HG03565 (cell line): ENCODE results near the gene PURA.

Source experiments
- ATAC-seq: cut with Tn5 transposase; IDR thresholded peaks from one replicate; pipeline ENCODE4 v1.9.1; 2021; ENCODE audit warnings: mild to moderate bottlenecking, moderate library complexity; ENCODE audit not compliant: unreplicated experiment

PURA gene

DNA sequence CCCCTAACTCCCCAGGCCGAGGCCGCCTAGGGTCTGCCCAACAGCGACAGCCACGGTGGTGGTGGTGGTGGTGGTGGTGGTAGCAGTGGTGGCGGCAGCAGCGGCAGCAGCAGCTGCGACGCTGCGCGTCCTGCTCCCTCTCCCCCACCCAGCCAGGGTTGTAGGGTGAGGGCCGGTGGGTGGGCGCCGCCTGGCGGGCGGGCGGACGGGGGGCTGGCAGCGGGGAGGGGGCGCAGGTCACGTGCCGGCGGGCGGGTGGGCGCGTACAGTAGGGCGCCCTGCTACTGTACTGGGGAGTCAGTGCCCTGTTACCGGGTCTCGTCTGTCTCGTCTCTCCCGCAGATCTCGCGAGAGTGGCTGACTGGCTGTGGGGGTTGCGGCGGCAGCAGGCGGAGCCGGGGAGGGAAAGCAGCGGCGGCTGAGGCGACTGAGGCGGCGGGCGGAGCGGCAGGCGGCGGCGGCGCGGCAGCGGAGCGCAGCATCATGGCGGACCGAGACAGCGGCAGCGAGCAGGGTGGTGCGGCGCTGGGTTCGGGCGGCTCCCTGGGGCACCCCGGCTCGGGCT, at the start of gene PURA:
Gene PURA, plus strand, starts transcription at position 411 of the 565 bp plus-strand sequence. Its CDS starts 73 bp downstream, at position 484.
- peak; percentile 83 for ATAC-seq

DNA sequence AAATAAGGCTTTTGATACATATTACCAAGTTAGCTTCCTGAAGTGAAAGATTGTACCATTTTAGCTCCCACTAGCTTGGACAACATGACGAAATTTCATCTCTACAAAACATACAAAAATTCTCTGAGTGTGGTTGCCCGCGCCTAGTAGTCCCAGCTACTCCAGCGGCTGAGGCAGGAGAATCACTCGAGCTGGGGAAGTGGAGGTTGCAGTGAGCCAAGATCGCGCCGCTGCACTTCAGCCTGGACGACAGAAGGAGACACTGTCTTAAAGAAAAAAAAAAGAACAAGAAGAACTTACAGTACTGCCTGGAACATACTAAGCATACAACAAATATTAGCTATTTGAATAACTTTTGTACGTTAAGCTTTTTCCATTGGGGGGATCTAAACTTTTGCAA, 41.1 kb upstream of the PURA start:
- ATAC-seq, result no peak

DNA sequence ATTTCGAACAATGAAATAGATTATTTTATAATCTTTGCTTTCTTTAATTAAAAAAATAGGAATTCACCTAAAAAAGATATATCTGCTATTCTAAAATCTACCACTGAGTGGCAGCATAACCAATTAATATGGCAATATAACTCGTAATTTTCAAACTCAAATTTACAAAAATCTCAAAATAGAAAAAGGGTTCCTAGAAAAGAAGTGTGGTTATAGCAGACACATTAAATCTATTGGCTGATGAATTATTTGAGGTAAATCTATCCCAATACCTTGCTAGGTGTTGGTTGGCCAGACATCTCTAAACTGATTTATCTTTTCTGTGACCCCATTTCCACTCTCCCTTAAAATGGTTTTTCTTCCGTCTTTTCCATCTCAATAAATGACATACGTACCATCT, 40.6 kb upstream of the PURA start:
- ATAC-seq, result no peak

DNA sequence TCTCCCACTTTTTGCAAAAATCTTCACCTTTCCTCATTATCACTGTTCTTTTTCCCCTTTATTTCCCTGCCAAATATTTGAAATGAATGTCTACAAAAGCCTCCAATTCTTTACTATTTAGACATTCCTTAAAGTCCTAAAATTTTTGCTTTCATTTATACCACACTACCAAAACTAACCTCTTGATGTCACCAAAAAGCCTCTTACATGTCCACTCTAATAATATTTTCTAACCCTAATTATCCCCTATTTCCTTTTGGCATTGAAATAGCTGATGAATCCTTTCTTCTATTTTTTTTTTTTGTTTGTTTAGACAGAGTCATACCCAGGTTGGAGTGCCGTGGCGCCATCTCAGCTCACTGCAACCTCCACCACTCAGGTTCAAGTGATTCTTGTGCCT, 38.5 kb upstream of the PURA start:
- ATAC-seq, result no peak

DNA sequence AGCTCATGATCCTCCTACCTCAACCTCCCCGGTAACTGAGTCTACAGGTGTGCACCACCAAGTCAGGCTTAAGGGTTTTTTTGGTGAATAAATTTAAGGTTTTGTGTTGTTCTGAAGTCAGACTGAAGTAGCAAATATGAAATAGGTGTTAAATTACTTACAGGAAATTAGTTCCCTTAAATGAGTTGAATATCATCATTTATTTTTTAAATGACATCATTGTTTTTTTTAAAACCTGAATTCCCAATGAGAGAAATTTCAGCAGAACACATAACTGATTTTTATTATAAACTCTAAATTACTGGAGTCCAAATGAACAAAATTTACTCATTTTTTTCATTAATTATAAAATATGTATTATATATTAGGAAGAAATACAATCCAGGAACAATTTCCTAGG, 37.8 kb upstream of the PURA start:
- no peak for ATAC-seq

DNA sequence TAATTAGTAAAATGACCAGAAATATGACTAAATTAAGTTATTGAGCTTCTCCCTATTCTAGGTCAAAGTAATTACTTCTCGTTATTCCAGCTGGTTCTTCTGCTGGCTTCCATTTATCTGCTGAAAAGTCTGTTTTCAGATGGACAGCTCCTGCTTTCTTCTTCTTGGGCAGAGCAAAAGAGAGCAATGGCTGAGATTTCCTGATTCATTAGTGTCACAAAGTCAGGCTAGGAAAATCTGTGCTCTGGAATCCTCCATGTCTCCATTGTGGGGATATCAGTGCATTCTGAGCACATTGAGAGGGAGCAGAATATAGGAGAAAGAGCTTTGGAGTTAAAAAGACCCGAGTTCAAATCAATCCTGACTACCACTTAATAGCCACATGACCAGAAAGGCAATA, 37.1 kb upstream of the PURA start:
- ATAC-seq, result no peak

DNA sequence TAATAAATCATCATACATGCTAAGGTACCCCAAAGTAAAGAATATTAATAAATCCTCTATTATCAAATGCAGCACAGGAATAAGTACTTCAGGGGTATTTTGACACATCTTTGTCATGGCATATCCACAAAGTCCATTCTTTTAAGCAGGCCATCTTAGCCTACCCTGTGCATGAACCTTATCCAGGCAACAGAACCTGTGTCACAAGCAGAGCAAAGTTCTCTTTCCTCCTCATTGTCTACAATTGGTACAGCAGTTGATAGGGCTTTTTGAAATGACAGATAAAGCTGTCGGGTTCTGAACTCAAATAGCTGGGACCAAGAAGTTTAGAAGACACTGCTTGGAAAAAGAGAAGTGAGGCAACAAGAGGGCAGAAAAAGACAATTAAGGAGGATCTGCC, 30.8 kb upstream of the PURA start:
- ATAC-seq, result no peak

DNA sequence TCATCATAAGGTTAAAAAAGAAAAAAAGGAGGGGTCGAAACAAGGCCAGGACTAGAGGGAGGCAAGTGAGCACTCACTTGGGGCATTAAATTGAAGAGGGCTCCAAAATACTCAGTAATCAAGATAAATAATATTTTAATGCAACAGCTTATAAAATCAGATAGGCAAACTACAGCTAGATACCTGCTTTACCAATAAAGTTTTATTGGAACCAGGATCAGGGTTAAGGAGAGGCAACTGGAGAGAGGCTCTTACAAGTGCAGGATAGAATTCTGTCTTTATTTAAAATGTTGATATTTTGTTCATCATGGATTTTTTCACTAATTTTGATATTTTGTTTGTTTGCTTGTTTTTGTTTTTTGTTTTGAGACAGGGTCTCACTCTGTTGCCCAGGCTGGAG, 30.3 kb upstream of the PURA start:
- ATAC-seq, result no peak

DNA sequence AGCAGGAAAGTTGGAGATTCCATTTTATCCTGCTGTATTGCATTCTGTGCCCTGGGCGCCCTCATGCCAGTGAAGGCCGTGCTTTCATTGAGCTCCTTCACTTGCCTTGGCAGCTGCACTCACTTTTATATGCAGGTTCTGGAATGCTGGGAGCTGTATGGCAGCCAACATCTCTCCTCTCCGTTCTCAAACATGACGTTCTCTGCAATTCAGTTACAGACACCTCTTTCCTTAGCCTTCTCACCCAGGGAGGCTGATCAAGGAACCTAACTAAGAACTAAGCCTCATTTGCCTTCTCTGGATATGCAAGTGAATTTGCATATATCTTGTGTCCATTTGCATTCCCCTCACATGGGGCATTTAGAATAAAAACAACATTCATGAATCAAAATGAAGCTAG, 29.4 kb upstream of the PURA start:
- ATAC-seq, result no peak

DNA sequence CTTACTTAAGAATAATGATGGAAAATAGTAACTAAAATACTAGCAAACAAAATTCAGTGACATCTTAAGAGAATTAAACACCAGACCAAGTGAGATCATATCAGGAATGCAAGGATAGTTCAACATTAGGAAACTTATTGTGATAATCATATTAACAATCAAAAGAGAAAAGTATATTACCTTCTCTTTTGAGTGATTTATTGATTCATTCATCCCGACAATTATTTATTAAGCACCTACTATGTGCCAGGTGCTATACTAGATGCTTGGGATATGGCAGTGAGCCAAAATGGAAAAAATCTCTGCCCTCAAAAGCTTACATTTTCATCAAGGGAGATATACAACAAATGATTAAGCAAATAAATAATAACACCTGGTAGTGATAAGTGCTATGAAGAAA, 23.7 kb upstream of the PURA start:
- no peak for ATAC-seq

DNA sequence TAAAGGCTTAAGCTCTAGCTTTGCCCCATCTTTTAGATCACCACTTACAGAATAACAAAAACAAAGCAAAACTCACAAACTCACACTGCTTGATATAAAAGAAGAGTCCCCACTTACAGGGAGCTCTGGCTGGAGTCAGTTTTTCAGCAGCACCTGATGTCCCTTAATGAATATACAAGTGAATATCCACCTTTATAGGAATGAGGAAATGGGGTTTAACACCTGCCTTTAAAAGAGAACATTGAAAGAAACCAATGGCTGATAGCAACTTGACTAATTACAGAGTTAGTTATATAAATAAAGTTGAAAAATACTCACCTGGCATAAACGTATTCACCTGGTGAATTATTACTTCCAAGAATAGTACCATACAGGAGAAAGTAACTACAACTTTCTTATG, 20.7 kb upstream of the PURA start:
- no peak for ATAC-seq

DNA sequence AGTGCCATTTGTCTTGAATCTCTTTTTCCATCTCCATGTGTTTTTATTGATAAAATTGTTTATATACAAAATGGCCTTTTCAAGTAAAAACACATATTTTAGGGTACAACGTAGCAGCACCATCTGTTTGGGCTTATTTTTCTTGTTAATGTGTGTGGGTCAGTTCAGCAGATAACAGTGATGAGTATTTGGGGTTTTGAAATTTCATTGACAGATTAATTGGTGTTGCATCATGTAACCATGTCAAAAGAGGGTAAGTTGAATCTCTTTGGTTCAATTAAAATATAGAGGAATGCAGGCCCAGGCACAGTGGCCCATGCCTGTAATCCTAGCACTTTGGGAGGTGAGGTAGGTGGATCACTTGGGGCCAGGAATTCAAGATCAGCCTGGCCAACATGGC, 20.0 kb upstream of the PURA start:
- no peak for ATAC-seq

DNA sequence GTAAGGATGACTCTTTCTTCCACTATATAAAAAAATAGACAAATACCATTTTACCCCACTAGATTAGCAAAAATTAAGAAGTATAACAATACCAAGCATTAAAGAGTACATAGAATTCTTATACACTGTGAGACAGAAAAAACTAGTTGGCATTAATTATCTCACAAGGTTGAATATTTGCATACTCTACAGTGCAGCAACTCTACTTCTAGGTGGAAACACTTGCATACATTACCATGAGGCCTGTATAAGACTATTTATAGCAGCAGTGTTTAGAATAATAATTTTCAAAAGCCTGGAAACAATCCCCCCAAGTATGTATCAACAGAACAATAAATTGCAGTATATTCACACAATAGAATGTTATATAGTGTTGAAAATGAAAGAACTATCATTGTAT, 19.0 kb upstream of the PURA start:
- ATAC-seq, result no peak

DNA sequence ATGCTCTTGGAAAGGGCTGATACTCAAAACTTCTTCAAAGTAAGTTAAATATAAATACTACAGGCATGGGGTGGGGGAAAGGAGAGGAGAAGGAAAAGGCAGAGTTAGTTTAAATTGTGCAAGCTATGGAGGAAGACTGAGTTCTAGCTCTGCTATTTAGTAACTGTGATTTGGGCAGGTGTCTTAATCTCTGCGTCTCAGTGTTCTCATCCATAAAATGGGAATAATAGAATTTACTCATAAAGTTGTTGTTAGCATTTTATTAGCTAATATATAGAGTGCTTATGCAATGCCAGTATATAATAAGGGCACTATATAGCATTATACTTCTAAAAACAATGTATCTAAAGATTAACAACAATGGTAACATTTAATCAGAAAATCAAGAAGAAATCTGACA, 12.7 kb upstream of the PURA start:
- no peak for ATAC-seq

DNA sequence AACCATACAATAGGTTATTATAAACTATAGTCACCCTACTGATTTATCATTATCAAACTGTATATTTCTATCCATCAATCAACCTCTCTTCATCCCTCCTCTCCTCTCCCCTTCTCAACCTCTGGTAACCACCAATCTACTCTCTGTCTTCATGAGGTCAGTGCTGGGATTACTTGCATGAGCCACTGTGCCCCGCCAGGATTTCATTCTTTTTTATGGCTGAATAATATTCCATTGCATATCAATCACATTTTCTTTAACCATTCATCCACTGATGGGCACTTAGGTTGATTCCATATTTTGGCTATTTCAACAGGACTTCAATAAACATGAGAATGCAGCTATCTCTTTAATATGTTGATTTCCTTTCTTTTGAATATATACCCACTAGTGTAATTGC, 10.8 kb upstream of the PURA start:
- no peak for ATAC-seq

DNA sequence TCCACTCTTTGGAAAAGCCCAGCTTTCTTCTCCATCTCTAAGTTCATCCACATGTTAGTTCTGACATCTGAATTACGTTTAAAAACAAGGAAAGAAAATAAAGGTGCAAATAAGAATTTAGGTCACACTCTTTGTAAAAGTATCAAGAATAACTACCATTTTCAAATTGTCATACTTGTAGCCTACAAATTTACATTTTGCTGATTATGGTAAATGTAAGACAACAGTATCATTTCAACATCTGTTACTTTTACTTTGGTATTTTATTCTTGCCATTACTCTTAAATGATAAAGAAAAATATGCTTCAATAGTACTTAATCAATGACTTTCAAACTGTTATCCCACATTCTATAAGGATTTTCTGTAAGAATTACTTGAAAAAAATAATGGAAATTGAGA, 9.8 kb upstream of the PURA start:
- no peak for ATAC-seq

DNA sequence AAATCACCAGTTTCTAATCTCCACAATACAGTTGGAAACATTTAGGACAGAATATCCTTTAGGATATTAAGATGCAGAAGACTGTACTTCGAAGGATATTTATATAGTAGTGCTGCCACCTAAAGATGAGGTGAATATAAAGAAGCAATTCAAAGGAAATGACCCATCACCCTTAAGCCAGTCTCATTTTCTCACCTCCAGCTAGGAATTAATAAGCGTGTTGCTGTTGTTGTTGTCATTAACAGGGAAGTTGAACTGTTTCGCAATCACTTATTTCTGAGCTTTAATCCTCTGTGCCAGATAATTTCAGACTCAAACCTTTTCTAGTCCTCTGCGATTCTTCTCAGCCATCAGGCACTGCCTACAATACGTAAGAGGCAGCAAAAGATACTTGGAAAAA, 7.8 kb upstream of the PURA start:
- no peak for ATAC-seq

DNA sequence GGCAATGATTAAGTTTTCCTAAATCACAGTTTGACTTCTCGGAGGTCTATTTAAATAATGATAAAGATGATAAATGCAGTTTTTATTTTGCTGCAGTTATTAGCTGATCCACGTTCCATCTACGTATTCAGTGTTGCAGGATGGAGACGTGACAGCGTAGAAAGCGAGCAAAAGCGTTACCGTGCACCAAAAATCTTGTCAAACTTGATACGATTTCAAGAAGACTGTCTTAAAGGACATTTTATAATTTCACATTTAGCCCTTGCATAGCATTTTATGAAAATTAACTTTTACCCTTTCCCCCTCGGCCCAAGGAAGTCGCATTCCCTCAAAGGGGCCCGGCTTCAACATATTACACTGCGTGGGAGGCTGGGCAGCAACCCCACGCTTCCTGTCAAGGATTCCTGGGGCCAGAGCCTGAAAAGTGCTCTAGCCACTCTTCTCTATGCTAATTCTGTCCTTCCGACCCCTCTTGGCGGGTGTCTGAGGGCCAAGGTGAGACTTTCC, 7.1 kb upstream of the PURA start:
- no peak for ATAC-seq

DNA sequence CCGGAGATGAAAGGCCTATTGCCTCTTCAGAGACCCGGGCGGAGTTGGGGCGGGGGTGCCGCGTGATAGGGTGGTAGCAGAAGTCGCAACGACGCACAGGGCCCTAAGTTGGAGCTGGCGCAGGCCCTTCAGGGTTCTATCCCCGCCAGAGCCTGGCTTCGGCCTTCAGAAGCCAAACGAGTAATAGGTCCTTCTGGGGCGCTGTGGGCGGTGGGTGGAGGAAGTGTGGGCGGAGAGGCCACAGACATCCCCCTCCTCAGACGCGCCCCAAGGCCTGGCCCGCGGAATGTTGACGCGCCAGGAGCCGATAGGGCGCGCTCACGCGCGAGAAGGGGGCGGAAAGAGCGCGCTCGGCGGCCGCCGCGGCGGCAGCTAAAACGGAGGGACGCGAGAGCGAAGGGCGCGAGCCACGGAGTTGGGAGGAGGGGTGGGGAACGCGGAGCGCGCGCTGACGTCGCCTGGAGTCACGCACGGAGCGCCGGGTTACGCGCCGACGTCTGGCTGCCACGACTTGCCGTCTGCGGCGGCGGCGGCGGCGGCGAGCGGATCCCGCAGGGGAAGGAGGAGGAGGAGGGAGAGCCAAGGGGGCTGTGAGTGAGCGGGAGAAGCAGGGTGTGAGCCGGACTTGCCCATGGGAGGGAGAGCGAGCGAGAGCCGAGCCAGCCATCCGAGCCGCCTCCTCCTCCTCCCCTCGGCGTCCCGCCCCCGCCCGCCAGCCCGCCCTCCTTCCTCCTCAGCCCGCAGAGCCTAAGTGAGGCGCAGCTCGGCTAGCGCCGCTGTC, 6.4 kb upstream of the PURA start:
- ATAC-seq, result peak; percentile 78

DNA sequence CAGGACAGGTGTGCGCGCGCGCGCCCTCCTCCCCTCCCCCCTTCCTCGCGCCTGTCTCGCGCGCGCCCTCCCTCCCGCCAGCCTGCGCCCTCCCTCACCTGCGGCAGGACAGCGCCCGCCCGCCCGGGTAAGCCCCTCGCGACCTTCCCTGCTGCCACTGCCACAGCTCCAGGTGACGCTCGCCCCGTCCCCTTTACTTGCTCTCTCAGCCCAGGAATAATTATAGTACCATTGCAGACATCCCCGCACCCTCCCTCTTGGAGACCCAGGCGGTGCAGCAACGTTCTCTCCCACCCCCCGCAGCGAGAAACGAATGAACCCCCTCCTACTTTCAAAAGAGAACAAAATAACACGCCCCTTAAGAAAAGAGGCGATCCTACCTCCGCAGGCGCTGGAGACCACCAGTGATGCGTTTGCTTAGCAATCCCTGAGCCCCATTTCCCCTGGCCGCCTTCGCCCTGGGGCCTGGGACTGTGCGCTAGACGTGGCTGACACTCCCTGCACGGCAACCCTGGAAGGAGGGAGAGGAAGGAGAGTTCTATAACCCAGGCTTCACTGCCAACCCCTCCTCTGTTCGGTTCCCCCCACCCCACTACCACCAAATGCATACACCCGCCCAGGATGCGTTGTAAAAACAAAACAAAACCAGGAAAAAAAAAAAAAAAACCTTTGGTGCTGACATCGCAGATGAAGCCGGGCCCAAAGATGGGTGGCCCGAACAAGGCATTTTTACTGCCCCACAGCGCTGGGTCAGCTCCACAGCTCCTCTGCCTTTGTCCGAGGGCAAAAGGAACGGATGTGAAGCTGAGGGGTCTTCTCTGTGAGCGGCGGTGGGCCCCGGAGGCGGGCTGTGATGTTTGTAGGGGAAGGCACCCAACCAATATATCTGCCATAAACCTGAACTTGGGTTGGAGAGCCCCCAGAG, 5.6 kb upstream of the PURA start:
- ATAC-seq, result no peak

DNA sequence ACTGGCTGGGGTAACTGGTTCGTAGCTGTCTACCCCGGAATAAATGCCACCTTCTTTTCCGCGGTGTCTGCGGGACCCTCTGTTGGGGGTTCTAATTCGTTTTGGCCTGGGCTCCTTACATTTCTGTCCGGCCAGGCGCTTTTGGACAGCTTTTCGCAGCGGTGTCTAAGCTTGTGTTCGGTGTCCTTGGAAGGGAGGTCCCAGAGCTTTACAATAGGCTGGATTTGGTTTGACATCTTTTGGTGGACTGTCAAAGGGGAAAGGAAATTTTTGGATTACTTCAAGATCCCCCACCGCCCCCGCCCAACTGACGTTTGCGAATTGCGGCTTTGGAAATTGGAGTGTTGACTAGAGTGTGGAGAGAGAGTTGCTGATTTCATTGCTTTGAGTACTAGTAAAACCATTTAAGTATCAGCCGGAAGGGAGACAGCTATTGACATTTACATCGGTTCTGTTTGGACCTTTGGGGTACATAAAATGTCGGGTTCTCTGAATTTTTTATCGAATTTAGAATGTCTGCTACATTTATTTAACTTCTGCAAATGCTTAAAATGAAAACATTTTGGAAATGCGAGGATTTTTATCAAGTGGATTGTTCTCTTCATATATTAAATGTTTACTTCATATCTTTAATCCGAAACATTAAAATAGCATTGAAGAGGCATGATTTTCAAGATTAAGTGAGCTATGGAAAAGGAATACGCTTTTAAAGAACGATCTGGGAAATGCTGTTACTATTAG, 4.7 kb upstream of the PURA start:
- ATAC-seq, result no peak
